ENCODE data around the gene LMAN1. TPM values are rescaled to one million over a fixed set of nuclear protein-coding genes. Genes with fewer than 3 reads are reported as not detected.

The LMAN1 gene
- total RNA-seq, 4 donors from 2014 or later = 122 to 198 (median 170) TPM

GRCh38 chr18:59393381-59393780 is 34.3 kb upstream of the LMAN1 start:
- no peaks in the 10 kb centered on the region for H3K4me1 ChIP-seq
- no peak overlapping the region for H3K27ac ChIP-seq
- H3K9me3 ChIP-seq = no peaks in the 10 kb centered on the region
- H3K36me3 ChIP-seq = no peaks in the 10 kb centered on the region
- no peaks in the 10 kb centered on the region for H3K27me3 ChIP-seq
- DNase-seq = no peak
- no peak overlapping the region for H3K4me3 ChIP-seq (replicated peaks in 1 of 3)
- TF ChIP-seq POLR2A (IDR thresholded peaks at IDR 0.05) (no peak), CTCF (IDR thresholded peaks at IDR 0.05) (no peak)
- WGBS, 2 donors = 82 to 83% methylated on average over 3 of the region's 3 CpGs
- intact Hi-C loops (cut with DNase I) = no loop called here

- 71 to 75% methylated on average over 4 of the region's 4 CpGs for WGBS, 2 donors
- intact Hi-C loops (cut with DNase I) = no loop called here
Measured at GRCh38 chr18:59388817-59389216, 29.8 kb upstream of the LMAN1 start.

GRCh38 chr18:59387687-59388565 is 28.9 kb upstream of the LMAN1 start:
- intact Hi-C loops (cut with DNase I) = no loop called here
- no peak overlapping the region for H3K27ac ChIP-seq
- no peaks in the 10 kb centered on the region for H3K9me3 ChIP-seq
- DNase-seq = no peak
- no peaks in the 10 kb centered on the region for H3K36me3 ChIP-seq
- TF ChIP-seq POLR2A (IDR thresholded peaks at IDR 0.05) (no peak), CTCF (IDR thresholded peaks at IDR 0.05) (no peak)
- no peaks in the 10 kb centered on the region for H3K4me1 ChIP-seq
- H3K4me3 ChIP-seq (replicated peaks in 1 of 3) = no peak overlapping the region
- H3K27me3 ChIP-seq = no peaks in the 10 kb centered on the region
- WGBS, 2 donors = 62 to 63% methylated on average over 11 of the region's 11 CpGs

More at GRCh38 chr18:59388817-59389216, 29.8 kb upstream of the LMAN1 start:
- no peak overlapping the region for H3K4me3 ChIP-seq (replicated peaks in 1 of 3)
- DNase-seq = no peak
- TF ChIP-seq POLR2A (IDR thresholded peaks at IDR 0.05) (no peak), CTCF (IDR thresholded peaks at IDR 0.05) (no peak)
- no peaks in the 10 kb centered on the region for H3K36me3 ChIP-seq
- H3K27me3 ChIP-seq = no peaks in the 10 kb centered on the region
- H3K27ac ChIP-seq = no peak overlapping the region
- no peaks in the 10 kb centered on the region for H3K9me3 ChIP-seq
- H3K4me1 ChIP-seq = no peaks in the 10 kb centered on the region

- Histone ChIP-seq H3K36me3 (no peaks in the 10 kb centered on the region), H3K4me3 (replicated peaks in 1 of 3) (no peak overlapping the region), H3K4me1 (no peaks in the 10 kb centered on the region), H3K27me3 (no peaks in the 10 kb centered on the region), H3K9me3 (no peaks in the 10 kb centered on the region), H3K27ac (no peak overlapping the region)
- 81% methylated on average over 8 of the region's 8 CpGs for WGBS, 2 donors
- intact Hi-C loops (cut with DNase I) = no loop called here
- TF ChIP-seq CTCF (IDR thresholded peaks at IDR 0.05) = no peak
- no peak for TF ChIP-seq POLR2A (IDR thresholded peaks at IDR 0.05)
- DNase-seq = no peak
Measured at GRCh38 chr18:59386909-59387686, 28.0 kb upstream of the LMAN1 start.

GRCh38 chr18:59385191-59385590 is 26.1 kb upstream of the LMAN1 start:
- H3K27me3 ChIP-seq = no peaks in the 10 kb centered on the region
- H3K4me3 ChIP-seq (replicated peaks in 1 of 3) = no peak overlapping the region
- H3K36me3 ChIP-seq = no peaks in the 10 kb centered on the region
- WGBS, 2 donors = 80 to 90% methylated on average over 4 of the region's 4 CpGs
- no peaks in the 10 kb centered on the region for H3K4me1 ChIP-seq
- no peak for TF ChIP-seq CTCF (IDR thresholded peaks at IDR 0.05)
- TF ChIP-seq POLR2A (IDR thresholded peaks at IDR 0.05) = no peak
- H3K9me3 ChIP-seq = no peaks in the 10 kb centered on the region
- H3K27ac ChIP-seq = no peak overlapping the region
- DNase-seq = no peak
- intact Hi-C loops (cut with DNase I) = no loop called here

Data from thyroid gland (tissue), 4 donors.